Measurements from ENCODE around the gene TMEM14B. TPM values are rescaled to one million over a fixed set of nuclear protein-coding genes. Genes with fewer than 3 reads are reported as not detected.

Gene TMEM14B
- total RNA-seq, 1 experiment from 2014 or later, result 168 TPM

DNA sequence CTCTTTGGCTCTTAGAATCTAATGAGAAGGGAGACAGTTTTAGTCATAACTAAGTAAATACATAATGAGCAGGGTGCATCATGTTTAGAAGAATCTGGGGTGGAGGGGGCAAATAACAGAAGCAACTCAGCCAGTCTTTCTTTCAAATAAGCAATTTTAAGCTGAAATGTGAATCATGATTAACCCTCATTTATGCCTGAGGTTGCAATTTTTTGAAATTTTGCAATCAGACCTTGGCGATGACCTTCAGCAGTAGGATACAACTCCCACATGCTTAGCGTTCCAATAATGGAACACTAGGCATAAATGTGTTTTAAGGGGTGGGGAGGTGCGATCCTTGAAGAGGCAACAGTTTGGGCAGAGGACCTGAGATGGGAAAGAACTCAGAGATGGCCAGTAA is 30.6 kb downstream of the TMEM14B start:
- Histone ChIP-seq H3K9me3 (ENCODE audit: insufficient read depth, low read depth) (no peaks in the 10 kb centered on the region), H3K4me3 (no peak overlapping the region), H2AFZ (no peak overlapping the region), H3K27ac (no peak overlapping the region), H3K4me2 (no peak overlapping the region), H3F3A (ENCODE audit: insufficient read depth, low read depth) (no peaks in the 10 kb centered on the region), H3K9me2 (ENCODE audit: insufficient read depth) (no peaks in the 10 kb centered on the region), H3K36me3 (ENCODE audit: low read depth) (no peaks in the 10 kb centered on the region), H3K4me1 (replicated peaks; ENCODE audit: insufficient read depth) (no peaks in the 10 kb centered on the region), H3K79me2 (ENCODE audit: low read depth) (no peaks in the 10 kb centered on the region), H3K27me3 (ENCODE audit: insufficient read depth, low read depth) (no peaks in the 10 kb centered on the region), H4K20me1 (ENCODE audit: insufficient read depth) (no peaks in the 10 kb centered on the region)
- ChIA-PET CTCF (no interaction called here), POLR2A (ENCODE audit: unreplicated experiment) (no interaction called here)
- intact Hi-C loops (cut with micrococcal nuclease; ENCODE audit: unreplicated experiment), result no loop called here
- BruUV-seq (replicated peaks), result no TSS peak
- TF ChIP-seq, protein P1, sequence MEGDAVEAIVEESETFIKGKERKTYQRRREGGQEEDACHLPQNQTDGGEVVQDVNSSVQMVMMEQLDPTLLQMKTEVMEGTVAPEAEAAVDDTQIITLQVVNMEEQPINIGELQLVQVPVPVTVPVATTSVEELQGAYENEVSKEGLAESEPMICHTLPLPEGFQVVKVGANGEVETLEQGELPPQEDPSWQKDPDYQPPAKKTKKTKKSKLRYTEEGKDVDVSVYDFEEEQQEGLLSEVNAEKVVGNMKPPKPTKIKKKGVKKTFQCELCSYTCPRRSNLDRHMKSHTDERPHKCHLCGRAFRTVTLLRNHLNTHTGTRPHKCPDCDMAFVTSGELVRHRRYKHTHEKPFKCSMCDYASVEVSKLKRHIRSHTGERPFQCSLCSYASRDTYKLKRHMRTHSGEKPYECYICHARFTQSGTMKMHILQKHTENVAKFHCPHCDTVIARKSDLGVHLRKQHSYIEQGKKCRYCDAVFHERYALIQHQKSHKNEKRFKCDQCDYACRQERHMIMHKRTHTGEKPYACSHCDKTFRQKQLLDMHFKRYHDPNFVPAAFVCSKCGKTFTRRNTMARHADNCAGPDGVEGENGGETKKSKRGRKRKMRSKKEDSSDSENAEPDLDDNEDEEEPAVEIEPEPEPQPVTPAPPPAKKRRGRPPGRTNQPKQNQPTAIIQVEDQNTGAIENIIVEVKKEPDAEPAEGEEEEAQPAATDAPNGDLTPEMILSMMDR (conservative IDR thresholded peaks at IDR 0.05), result no peak
- no peak for TF ChIP-seq EZH2 (IDR thresholded peaks at IDR 0.05; ENCODE audit: low read depth)
- no peak for DNase-seq

DNA sequence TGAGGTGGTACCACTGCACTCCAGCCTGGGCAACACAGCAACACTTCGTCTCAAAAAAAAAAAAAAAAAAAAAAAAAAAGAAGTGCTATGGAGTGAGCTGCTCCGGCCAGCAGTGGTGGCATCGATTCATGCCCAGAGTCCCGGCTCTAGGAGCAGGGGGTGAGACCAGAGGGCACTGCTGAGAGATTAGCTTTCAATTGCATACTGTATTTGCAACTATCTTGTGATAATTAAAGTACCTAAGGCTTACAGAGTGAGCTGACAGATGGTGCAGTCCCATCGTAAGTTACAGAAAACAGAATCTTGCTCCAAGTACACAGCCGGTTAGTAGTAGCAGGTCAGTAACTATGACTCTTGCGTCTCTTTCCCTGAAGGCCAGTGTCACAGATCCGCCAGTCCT is 31.5 kb downstream of the TMEM14B start:
- DNase-seq, result no peak
- Histone ChIP-seq H3F3A (ENCODE audit: insufficient read depth, low read depth) (no peaks in the 10 kb centered on the region), H2AFZ (no peak overlapping the region), H3K4me3 (no peak overlapping the region), H3K27me3 (ENCODE audit: insufficient read depth, low read depth) (no peaks in the 10 kb centered on the region), H3K4me2 (no peak overlapping the region), H3K79me2 (ENCODE audit: low read depth) (no peaks in the 10 kb centered on the region), H3K4me1 (replicated peaks; ENCODE audit: insufficient read depth) (no peaks in the 10 kb centered on the region), H3K27ac (no peak overlapping the region), H3K9me3 (ENCODE audit: insufficient read depth, low read depth) (no peaks in the 10 kb centered on the region), H3K36me3 (ENCODE audit: low read depth) (no peaks in the 10 kb centered on the region), H3K9me2 (ENCODE audit: insufficient read depth) (no peaks in the 10 kb centered on the region), H4K20me1 (ENCODE audit: insufficient read depth) (no peaks in the 10 kb centered on the region)
- no peak for TF ChIP-seq EZH2 (IDR thresholded peaks at IDR 0.05; ENCODE audit: low read depth)
- TF ChIP-seq, protein P1 (conservative IDR thresholded peaks at IDR 0.05), result no peak
- ChIA-PET CTCF (no interaction called here), POLR2A (ENCODE audit: unreplicated experiment) (no interaction called here)
- intact Hi-C loops (cut with micrococcal nuclease; ENCODE audit: unreplicated experiment), result no loop called here
- BruUV-seq (replicated peaks), result no TSS peak

DNA sequence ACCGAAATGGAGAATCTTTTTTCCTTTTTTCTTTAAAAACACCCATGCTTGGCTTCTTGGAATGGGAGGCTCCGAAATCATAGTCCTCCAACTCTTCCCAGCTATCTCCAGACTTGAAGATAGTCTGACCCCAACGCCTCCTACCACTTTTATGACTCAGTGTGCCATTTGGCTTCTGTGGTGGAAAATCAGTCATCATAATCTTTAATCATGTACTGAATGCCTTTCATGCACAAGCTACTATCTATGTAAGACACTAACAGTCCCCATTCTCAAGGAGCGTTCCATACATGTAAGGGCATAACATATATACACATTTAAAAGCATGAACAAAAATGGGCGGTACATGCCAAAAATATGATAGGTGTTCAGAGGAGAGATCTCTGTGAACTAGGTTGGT is 44.1 kb downstream of the TMEM14B start:
- no peaks in the 10 kb centered on the region for H3K4me1 ChIP-seq (replicated peaks; ENCODE audit: insufficient read depth)
- CTCF ChIA-PET, result no interaction called here
- H3K36me3 ChIP-seq (ENCODE audit: low read depth), result no peaks in the 10 kb centered on the region
- intact Hi-C loops (cut with micrococcal nuclease; ENCODE audit: unreplicated experiment), result no loop called here
- TF ChIP-seq, protein P1 (conservative IDR thresholded peaks at IDR 0.05), result no peak
- no peak for TF ChIP-seq EZH2 (IDR thresholded peaks at IDR 0.05; ENCODE audit: low read depth)
- no peaks in the 10 kb centered on the region for H4K20me1 ChIP-seq (ENCODE audit: insufficient read depth)
- H3K9me3 ChIP-seq (ENCODE audit: insufficient read depth, low read depth), result no peaks in the 10 kb centered on the region
- H2AFZ ChIP-seq, result no peak overlapping the region
- H3K4me3 ChIP-seq, result no peak overlapping the region
- H3K27me3 ChIP-seq (ENCODE audit: insufficient read depth, low read depth), result no peaks in the 10 kb centered on the region
- BruUV-seq (replicated peaks), result no TSS peak
- no peaks in the 10 kb centered on the region for H3F3A ChIP-seq (ENCODE audit: insufficient read depth, low read depth)
- H3K9me2 ChIP-seq (ENCODE audit: insufficient read depth), result no peaks in the 10 kb centered on the region
- H3K27ac ChIP-seq, result no peak overlapping the region
- POLR2A ChIA-PET (ENCODE audit: unreplicated experiment), result no interaction called here
- DNase-seq, result no peak
- H3K4me2 ChIP-seq, result no peak overlapping the region
- H3K79me2 ChIP-seq (ENCODE audit: low read depth), result no peaks in the 10 kb centered on the region

All from PC-9 (cell line).